Mesothelial cell of epicardium (in vitro differentiated cells): Measurements from ENCODE around the gene DPYSL4. TPM values are rescaled to one million over a fixed set of nuclear protein-coding genes. Genes with fewer than 3 reads are reported as not detected.

Source experiments
- DNase-seq, 2 experiments: peaks; one replicate each; pipeline ENCODE4 v3.0.0; 2021; ENCODE audit warnings: low spot score in 2 of 2; ENCODE audit not compliant: unreplicated experiment in 2 of 2
- H3K27ac Mint-ChIP-seq: 2 replicates; pipeline ENCODE4 v1.8.0; 2021; ENCODE audit warnings: mixed read lengths
- H3K27me3 Mint-ChIP-seq: 2 replicates; pipeline ENCODE4 v1.8.0; 2021; ENCODE audit warnings: low read depth, mixed read lengths
- H3K36me3 Mint-ChIP-seq: 2 replicates; pipeline ENCODE4 v1.8.0; 2021; ENCODE audit warnings: mixed read lengths
- H3K4me1 Mint-ChIP-seq: 2 replicates; pipeline ENCODE4 v1.8.0; 2021; ENCODE audit warnings: mixed read lengths
- H3K4me3 Mint-ChIP-seq: 2 replicates; pipeline ENCODE4 v1.8.0; 2021; ENCODE audit warnings: mild to moderate bottlenecking, moderate library complexity, mixed read lengths
- H3K9me3 Mint-ChIP-seq: 2 replicates; pipeline ENCODE4 v1.8.0; 2021; ENCODE audit warnings: mixed read lengths
- total RNA-seq: library from RNA; stranded (reverse); gene quantifications from 3 replicates; pipeline ENCODE4 v1.2.1, GENCODE V29; 2021
- TF ChIP-seq, protein P1 (sequence below): fragments of 200-600 bp; sonication (generic); IDR thresholded peaks from one replicate; pipeline ENCODE4 v1.5.0; 2021; ENCODE audit warnings: antibody characterized with exemption; ENCODE audit not compliant: unreplicated experiment

The DPYSL4 gene
- 13.1 to 18.6 TPM (median 14.4 TPM) in 3 replicates for total RNA-seq

DNA sequence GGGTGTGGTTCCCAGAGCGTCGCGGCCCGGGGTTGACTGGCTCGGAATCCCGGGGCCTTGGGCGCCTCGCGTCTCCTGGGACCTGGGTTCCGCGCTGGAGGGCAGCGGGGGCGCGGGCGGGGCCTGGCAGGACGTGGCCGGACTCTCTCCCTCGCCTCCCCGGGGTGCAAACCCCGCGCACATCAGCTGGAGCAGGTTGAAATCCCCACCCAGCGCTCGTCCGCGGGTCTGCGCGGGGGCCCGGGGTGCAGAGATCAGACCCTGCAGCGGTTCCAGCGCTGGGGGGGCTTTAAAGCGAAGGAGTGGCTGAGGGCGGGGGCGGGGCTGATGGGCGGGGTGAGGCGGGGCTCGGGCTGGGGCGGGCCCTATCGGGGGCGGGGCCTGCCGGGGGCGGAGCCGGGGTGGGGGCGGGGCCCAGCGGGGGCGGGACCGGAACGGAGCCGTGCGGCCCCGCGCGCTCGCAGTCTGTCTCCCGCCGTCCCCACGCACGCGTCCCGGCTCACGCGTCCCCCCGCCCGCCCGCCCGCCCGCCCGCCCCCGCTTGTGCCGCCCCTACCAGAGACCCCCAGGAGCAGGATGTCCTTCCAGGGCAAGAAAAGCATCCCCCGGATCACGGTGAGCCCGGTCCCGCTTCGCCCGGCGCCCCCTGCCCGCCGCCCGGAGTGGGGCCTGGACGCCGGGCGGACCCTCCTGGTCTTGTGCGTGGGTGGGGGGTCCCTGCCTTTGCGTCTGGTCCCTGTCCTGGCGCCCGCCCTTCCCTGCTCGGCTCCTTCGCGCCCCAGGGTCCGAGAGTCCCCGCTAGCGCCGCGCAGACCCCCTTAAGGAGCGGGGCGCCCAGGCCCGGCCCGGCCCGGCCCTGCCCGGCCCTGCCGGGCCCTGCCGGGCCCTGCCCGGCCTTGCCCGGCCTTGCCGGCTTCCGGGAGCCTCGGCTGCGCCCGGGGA, at the start of gene DPYSL4:
Gene DPYSL4 (plus strand): TSS at position 461 of the 942 bp plus-strand sequence. CDS start 116 bp downstream, at position 577.
- no peak for DNase-seq
- H3K27me3 Mint-ChIP-seq, result peaks cover 79% of the 10 kb centered on the region
- TF ChIP-seq, protein P1, sequence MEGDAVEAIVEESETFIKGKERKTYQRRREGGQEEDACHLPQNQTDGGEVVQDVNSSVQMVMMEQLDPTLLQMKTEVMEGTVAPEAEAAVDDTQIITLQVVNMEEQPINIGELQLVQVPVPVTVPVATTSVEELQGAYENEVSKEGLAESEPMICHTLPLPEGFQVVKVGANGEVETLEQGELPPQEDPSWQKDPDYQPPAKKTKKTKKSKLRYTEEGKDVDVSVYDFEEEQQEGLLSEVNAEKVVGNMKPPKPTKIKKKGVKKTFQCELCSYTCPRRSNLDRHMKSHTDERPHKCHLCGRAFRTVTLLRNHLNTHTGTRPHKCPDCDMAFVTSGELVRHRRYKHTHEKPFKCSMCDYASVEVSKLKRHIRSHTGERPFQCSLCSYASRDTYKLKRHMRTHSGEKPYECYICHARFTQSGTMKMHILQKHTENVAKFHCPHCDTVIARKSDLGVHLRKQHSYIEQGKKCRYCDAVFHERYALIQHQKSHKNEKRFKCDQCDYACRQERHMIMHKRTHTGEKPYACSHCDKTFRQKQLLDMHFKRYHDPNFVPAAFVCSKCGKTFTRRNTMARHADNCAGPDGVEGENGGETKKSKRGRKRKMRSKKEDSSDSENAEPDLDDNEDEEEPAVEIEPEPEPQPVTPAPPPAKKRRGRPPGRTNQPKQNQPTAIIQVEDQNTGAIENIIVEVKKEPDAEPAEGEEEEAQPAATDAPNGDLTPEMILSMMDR, result no peak

DNA sequence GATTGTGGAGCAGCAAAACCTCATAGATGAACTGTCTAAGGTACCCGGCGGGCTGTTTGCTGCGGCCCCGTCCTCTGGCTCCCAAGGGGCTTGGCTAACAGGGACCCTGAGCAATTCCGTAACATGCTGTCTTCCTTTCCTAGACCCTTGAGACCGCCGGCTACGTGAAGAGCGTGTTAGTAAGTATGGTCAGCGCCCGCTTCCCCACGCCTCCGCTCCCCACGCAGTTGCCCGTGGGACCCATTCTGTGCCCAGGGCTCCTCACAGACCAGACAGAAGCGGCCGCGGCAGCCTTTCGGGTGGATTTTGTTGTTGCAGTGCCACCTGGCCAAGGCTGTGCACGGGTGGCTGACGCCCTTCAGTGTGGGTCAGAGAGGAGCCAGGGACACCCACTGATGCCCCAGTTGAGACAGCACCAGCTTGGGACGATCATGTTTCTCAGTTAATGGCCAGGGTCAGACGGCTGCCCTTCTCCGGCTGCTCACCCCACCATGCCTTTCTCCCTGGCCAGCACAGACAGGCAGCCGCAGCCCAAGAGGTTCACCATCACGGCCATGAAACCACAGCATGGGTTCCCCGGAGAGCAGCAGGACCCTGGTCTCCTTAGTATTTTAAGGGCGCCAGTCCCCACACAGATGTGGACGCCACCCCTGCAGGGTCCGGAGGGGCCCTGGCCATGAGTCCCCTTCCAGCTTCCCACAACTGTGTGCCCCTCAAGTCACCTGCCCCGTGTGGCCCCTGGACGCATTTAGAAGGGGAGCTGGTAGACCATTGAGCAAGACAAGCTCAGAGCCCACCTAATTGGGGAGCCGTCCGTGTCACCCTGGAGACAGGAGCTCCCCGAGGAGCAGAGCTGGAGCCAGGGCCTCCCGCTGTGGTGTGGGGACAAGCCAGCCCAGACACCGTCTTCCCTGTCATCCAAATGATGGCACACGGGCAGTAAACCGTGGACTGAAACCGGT, 49.4 kb upstream of the DPYSL4 start:
- H3K4me3 Mint-ChIP-seq, result no peak overlapping the region
- H3K27me3 Mint-ChIP-seq, result peaks cover 3% of the 10 kb centered on the region
- peak in 1 of 2 experiments; percentile 17 for DNase-seq
- H3K9me3 Mint-ChIP-seq, result no peaks in the 10 kb centered on the region
- TF ChIP-seq, protein P1, result no peak
- peaks cover 2% of the 10 kb centered on the region for H3K4me1 Mint-ChIP-seq
- no peak overlapping the region for H3K27ac Mint-ChIP-seq
- H3K36me3 Mint-ChIP-seq, result no peaks in the 10 kb centered on the region

More for the DNA sequence above, at the start of gene DPYSL4:
- Mint-ChIP-seq H3K4me1 (peaks cover 5% of the 10 kb centered on the region), H3K4me3 (peak within 1 kb of the TSS; percentile 59), H3K9me3 (peaks cover 3% of the 10 kb centered on the region), H3K36me3 (peaks cover 3% of the 10 kb centered on the region), H3K27ac (no peak within 1 kb of the TSS)

DNA sequence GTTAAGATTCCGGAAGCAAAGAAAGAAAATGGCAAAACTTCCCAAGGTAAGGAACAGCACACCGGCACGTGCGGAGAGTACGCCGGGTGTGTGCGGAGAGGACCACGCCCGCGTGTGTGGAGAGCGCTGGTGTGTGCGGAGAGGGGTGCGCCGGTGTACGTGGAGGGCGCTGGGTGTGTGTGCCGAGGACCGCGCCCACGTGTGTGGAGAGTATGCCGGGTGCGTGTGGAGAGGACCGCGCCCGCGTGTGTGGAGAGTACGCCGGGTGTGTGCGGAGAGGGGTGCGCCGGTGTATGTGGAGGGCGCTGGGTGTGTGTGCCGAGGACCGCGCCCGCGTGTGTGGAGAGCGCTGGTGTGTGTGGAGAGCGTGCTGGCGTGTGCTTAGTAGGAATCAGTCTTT, 48.6 kb upstream of the DPYSL4 start:
- Mint-ChIP-seq H3K4me3 (no peak overlapping the region), H3K27ac (no peak overlapping the region), H3K9me3 (no peaks in the 10 kb centered on the region), H3K27me3 (peaks cover 4% of the 10 kb centered on the region), H3K4me1 (peaks cover under 1% of the 10 kb centered on the region), H3K36me3 (no peaks in the 10 kb centered on the region)
- TF ChIP-seq, protein P1, result no peak
- peak in 1 of 2 experiments; percentile 10 for DNase-seq

DNA sequence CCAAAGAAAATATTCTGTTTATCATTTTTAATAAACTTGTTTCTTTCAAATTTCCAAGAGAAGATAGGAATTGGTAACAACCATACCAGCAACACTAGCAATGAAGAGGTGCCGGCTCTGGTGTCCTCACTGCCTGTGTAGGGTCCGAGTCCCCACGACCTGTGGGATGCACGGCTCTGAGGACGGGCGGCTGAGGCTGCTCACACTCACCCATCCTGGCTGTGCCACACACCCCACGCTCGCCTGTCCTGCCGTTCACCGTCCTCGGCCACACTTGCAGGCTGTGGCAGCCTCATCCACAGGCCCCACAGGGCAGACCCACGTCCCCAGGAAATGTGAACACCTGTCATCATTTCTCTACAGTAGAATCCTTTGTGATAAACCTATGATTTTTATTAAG, 48.2 kb upstream of the DPYSL4 start:
- TF ChIP-seq, protein P1, result no peak
- Mint-ChIP-seq H3K27ac (no peak overlapping the region), H3K36me3 (no peaks in the 10 kb centered on the region), H3K4me3 (no peak overlapping the region), H3K27me3 (peaks cover 9% of the 10 kb centered on the region), H3K9me3 (no peaks in the 10 kb centered on the region), H3K4me1 (no peaks in the 10 kb centered on the region)
- peak in 1 of 2 experiments; percentile 9 for DNase-seq

DNA sequence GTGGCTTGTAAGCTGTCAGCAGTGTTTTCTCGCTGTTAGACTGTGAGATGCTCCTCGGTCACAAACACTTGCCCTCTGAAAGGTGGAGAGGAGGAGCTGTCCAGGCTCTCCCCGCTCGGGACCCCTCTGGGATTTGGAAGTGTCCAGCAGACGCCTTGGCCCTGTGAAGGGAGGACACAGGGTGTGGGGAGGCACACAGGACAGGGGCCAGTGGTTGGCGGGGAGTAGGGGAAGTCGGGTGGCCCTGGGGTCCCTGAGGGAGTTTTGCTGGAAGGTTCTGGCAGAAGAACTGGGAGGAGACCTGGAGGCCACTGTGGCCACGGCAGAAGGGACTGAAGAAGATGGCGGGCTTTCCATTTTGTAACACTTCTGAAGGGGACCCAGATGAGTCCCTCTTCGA, 47.2 kb upstream of the DPYSL4 start:
- TF ChIP-seq, protein P1, result no peak
- DNase-seq, result peak in 1 of 2 experiments; percentile 10
- no peak overlapping the region for H3K27ac Mint-ChIP-seq
- no peaks in the 10 kb centered on the region for H3K4me1 Mint-ChIP-seq
- no peaks in the 10 kb centered on the region for H3K9me3 Mint-ChIP-seq
- peaks cover 10% of the 10 kb centered on the region for H3K27me3 Mint-ChIP-seq
- no peaks in the 10 kb centered on the region for H3K36me3 Mint-ChIP-seq
- H3K4me3 Mint-ChIP-seq, result no peak overlapping the region
